Hepatocyte (in vitro differentiated cells): ENCODE results near the gene NDRG3. TPM values are rescaled to one million over a fixed set of nuclear protein-coding genes. Genes with fewer than 3 reads are reported as not detected.

ENCODE experiments used
- DNase-seq: peaks from one replicate; pipeline ENCODE4 v3.0.0-alpha.2; 2016; ENCODE audit warnings: low spot score
- H2AFZ ChIP-seq: fragments of 200-600 bp; sonication (generic); 2 replicates; pipeline ENCODE4 v1.6.0; 2016; ENCODE audit warnings: antibody characterized with exemption, mild to moderate bottlenecking
- H3K27ac ChIP-seq: fragments of 200-600 bp; sonication (generic); 2 replicates; pipeline ENCODE4 v1.5.1; 2016; ENCODE audit warnings: mild to moderate bottlenecking
- H3K27me3 ChIP-seq: fragments of 200-600 bp; sonication (generic); 2 replicates; pipeline ENCODE4 v1.6.1; 2016
- H3K36me3 ChIP-seq: fragments of 200-600 bp; sonication (generic); replicated peaks from 2 replicates; pipeline ENCODE4 v1.5.1; 2016; ENCODE audit warnings: low read depth; ENCODE audit not compliant: insufficient read depth
- H3K4me1 ChIP-seq: fragments of 200-600 bp; sonication (generic); 2 replicates; pipeline ENCODE4 v1.5.1; 2016; ENCODE audit warnings: mild to moderate bottlenecking, moderate library complexity; ENCODE audit not compliant: insufficient read depth
- H3K4me2 ChIP-seq: fragments of 200-600 bp; sonication (generic); 2 replicates; pipeline ENCODE4 v1.6.0; 2016
- H3K4me3 ChIP-seq: fragments of 200-600 bp; sonication (generic); 2 replicates; pipeline ENCODE4 v1.5.1; 2016; ENCODE audit warnings: mild to moderate bottlenecking
- H3K79me2 ChIP-seq: fragments of 200-600 bp; sonication (generic); 2 replicates; pipeline ENCODE4 v1.6.0; 2017; ENCODE audit warnings: mild to moderate bottlenecking
- H3K9me2 ChIP-seq: fragments of 200-600 bp; sonication (generic); replicated peaks from 2 replicates; pipeline ENCODE4 v1.6.0; 2017; ENCODE audit warnings: mild to moderate bottlenecking; ENCODE audit not compliant: insufficient read depth
- H3K9me3 ChIP-seq: fragments of 200-600 bp; sonication (generic); 2 replicates; pipeline ENCODE4 v1.5.1; 2016; ENCODE audit warnings: low read depth, mild to moderate bottlenecking
- H4K20me1 ChIP-seq: fragments of 200-600 bp; sonication (generic); 2 replicates; pipeline ENCODE4 v1.6.0; 2016; ENCODE audit warnings: mild to moderate bottlenecking; ENCODE audit not compliant: insufficient read depth, poor library complexity, severe bottlenecking
- CTCF ChIP-seq: fragments of 200-600 bp; sonication (generic); IDR thresholded peaks from 2 replicates; pipeline ENCODE4 v1.5.1; 2016; ENCODE audit warnings: antibody characterized with exemption, mild to moderate bottlenecking; ENCODE audit not compliant: poor library complexity
- EZH2 ChIP-seq: fragments of 200-600 bp; sonication (generic); IDR thresholded peaks from 2 replicates; pipeline ENCODE4 v1.6.1; 2016; ENCODE audit warnings: antibody characterized with exemption, mild to moderate bottlenecking, borderline replicate concordance
- EZH2phosphoT487 ChIP-seq: fragments of 200-600 bp; sonication (generic); IDR thresholded peaks from one replicate; pipeline ENCODE4 v1.6.1; 2018; ENCODE audit warnings: antibody characterized with exemption, mild to moderate bottlenecking, low read depth, moderate library complexity; ENCODE audit not compliant: unreplicated experiment, severe bottlenecking
- WGBS: methylation state at CpG from one replicate; pipeline ENCODE4 v1.1.6; 2016; ENCODE audit warnings: low lambda C conversion rate; ENCODE audit errors: missing lambda C conversion rate; 5-methylcytosine and 5-hydroxymethylcytosine counted together
- polyA plus RNA-seq: library from polyadenylated mRNA; unstranded; fragments of >200 nt; fragmentation: Nextera tagmentation; extraction: Ambion mirVana; gene quantifications from 2 replicates; pipeline ENCODE4 v1.2.1, GENCODE V29; 2016
- total RNA-seq: library from RNA; depleted of rRNA; stranded (reverse); fragments of >200 nt; gene quantifications from 2 replicates; pipeline ENCODE4 v1.2.3, GENCODE V29; 2014

Gene NDRG3
- total and polyA plus RNA-seq, 2 experiments from 2014 or later, result 19.1 to 19.5 TPM

- H3K4me2 ChIP-seq, result no peak overlapping the region
- H3K9me3 ChIP-seq, result no peaks in the 10 kb centered on the region
- no peak overlapping the region for H3K4me3 ChIP-seq
- no peaks in the 10 kb centered on the region for H3K36me3 ChIP-seq
- no peaks in the 10 kb centered on the region for H3K79me2 ChIP-seq
- H4K20me1 ChIP-seq, result no peaks in the 10 kb centered on the region
- no peak overlapping the region for H3K27ac ChIP-seq
- no peaks in the 10 kb centered on the region for H3K4me1 ChIP-seq
- no peak for DNase-seq
- no peaks in the 10 kb centered on the region for H3K27me3 ChIP-seq
- 86% methylated on average over 2 of the region's 2 CpGs for WGBS
- H3K9me2 ChIP-seq, result no peaks in the 10 kb centered on the region
- no peak overlapping the region for H2AFZ ChIP-seq
- TF ChIP-seq EZH2phosphoT487, result no peak
- no peak for TF ChIP-seq CTCF
- no peak for TF ChIP-seq EZH2
Measured at GRCh38 chr20:36785308-36785707, 39.4 kb upstream of the NDRG3 start.

- TF ChIP-seq CTCF (no peak), EZH2phosphoT487 (no peak), EZH2 (no peak)
- Histone ChIP-seq H2AFZ (no peak overlapping the region), H3K4me3 (no peak overlapping the region), H3K9me3 (no peaks in the 10 kb centered on the region), H3K9me2 (no peaks in the 10 kb centered on the region), H3K27ac (no peak overlapping the region), H3K27me3 (no peaks in the 10 kb centered on the region), H3K4me1 (no peaks in the 10 kb centered on the region), H3K36me3 (no peaks in the 10 kb centered on the region), H3K79me2 (no peaks in the 10 kb centered on the region), H3K4me2 (no peak overlapping the region), H4K20me1 (no peaks in the 10 kb centered on the region)
- DNase-seq, result no peak
- WGBS, result 88% methylated on average over 9 of the region's 9 CpGs
Measured at GRCh38 chr20:36784900-36785299, 39.0 kb upstream of the NDRG3 start.

- no peak overlapping the region for H3K27ac ChIP-seq
Measured at GRCh38 chr20:36784116-36784515, 38.2 kb upstream of the NDRG3 start.

More at GRCh38 chr20:36784116-36784515, 38.2 kb upstream of the NDRG3 start:
- Histone ChIP-seq H4K20me1 (no peaks in the 10 kb centered on the region), H3K4me1 (no peaks in the 10 kb centered on the region), H3K27me3 (no peaks in the 10 kb centered on the region), H3K36me3 (no peaks in the 10 kb centered on the region), H2AFZ (no peak overlapping the region), H3K9me2 (no peaks in the 10 kb centered on the region), H3K79me2 (no peaks in the 10 kb centered on the region), H3K4me3 (no peak overlapping the region), H3K4me2 (no peak overlapping the region), H3K9me3 (no peaks in the 10 kb centered on the region)
- WGBS, result 98% methylated on average over 7 of the region's 7 CpGs
- TF ChIP-seq EZH2phosphoT487, result no peak
- TF ChIP-seq CTCF, result no peak
- no peak for TF ChIP-seq EZH2
- DNase-seq, result no peak
